D341Med (cell line): ENCODE data around the gene CRY1.
A peak's percentile ranks its signal among the peaks of the same experiment; 100 is the strongest.

Source experiments
- DNase-seq: peaks from one replicate; pipeline ENCODE4 v3.0.0; 2012; ENCODE audit warnings: low spot score

CRY1 gene

DNA sequence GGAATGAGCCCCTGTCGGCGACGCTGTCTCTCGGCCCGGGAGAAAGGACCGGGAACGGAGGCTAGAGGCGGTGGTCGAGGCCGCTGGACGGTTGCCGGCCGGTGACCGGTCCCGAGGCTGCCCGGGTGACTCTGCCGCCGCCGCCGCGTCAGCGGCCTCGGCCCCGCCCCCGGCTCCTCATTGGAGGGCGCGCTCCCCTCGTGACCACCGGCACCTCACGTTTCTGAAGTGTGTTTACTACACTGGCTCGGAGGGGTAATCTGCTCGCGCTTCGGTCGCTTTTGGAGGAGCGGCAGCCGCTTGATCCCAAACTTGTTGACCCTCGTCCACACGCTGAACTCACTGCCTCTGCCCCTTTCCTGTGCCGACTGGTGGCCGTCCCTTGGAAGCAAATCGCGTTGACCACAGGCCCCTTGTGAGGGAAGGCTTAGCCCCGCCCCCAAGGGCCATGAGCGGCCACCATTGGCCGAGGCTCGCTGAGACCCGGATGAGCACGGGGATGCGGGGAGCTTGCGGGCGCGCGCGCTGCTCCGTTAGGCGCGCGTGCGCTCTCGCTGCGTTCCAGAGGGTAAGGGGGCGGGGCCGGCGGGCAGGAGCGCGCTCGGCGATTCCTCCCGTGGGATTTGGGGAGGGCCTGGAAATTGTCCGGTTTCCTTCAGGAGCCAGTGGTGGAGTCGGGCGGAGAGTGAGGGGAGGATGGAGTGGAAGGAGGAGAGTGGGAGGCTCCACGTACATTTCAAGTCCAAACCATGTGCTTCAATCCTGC lies at the start of gene CRY1:
CRY1 (minus strand) TSS at position 133 of the 766 bp plus-strand sequence. CDS start 588 bp downstream, outside the sequence.
- DNase-seq, result peak; percentile 98

DNA sequence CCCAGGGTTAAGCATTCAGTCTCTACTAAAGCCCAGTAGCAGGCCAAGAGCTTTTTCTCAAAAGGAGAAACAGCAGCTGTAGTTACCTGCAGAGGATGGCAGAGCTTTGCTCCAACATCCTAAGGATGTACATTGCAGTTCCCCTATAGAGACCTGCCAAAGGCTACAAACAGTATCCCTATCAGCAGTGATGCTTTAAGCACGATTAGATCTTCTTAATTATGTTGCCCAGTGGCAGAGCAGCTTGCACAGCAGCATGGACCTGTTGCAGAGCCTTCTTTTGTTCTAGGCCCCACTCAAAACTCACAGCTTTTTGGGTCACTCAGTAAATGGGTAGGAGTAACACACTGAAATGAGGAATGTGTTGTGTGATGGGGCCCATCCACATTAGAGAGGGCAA lies 46.4 kb upstream of the CRY1 start:
- no peak for DNase-seq

DNA sequence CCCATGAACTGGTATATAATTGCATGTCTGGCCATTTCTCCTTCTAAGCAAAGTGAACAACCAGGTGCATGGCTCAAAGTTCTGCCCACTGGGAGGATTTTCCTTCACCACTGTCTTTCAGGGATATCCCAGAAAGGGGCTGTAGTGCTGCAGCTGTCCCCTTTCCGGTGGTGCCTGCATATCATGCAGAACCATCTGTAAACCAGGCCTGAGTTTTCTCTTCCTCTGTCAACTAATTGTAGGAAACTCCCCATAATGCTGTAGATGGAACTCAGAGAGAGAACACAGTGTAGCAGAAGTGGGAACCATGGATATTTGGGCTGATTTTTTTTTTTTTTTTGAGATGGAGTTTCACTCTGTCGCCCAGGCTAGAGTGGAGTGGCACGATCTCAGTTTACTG lies 45.6 kb upstream of the CRY1 start:
- DNase-seq, result no peak

DNA sequence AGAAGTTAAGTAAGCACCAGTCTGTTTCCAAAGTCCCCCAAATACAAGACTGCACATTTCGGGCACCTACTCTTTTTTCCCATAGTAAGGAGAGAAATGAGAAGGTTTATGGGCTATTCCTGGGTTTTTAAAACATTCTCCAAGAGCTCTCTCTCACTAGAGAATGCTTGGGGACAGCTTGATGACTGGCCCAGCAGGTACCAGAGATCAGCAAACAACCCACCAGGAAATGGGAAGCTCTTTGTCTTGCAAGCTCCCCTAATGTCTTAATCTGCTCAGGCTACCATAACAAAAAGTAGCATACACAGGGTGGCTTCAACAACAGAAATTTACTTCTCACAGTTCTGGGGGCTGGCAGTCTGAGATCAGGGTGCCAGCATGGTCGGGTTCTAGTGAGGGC lies 41.8 kb upstream of the CRY1 start:
- DNase-seq, result no peak

DNA sequence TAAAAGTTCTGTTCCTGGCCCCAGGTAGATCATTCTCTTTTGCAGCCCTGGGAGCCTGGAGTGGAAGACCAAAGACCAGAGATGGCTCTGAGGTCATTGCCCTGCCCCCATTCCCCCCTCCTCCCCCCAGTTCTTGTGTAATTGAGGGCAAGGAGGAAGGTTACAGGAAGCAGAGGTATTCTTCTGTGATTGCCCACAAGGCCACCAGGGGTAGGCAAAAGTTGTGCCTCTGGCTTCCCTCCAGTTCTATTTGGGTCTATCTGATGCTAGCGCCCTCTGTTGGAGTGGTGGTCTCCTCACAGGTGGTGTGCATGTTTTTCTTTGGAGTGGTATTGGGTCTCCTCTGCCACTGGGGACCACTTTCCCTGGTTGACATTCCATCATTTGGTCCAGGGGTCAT lies 41.2 kb upstream of the CRY1 start:
- DNase-seq, result peak; percentile 40

DNA sequence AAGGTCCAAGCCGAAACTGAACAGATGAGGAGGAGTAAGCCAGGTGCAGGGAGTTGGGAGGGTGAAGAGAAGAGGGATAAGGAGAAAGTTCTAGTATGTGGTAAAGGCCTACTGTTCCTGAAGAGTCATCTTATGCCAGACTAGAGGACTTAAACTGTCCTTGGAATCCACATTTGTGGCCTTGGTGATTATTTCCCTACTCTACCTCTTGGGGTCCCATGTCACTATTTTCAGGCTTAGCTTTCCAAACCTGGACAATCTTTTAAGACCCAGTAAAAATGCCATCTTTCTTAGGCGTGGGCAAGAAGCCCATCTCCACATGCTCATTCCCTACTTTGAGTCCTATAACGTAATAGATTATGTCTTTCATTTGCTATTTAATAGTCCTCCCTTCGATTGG lies 40.1 kb upstream of the CRY1 start:
- DNase-seq, result no peak

DNA sequence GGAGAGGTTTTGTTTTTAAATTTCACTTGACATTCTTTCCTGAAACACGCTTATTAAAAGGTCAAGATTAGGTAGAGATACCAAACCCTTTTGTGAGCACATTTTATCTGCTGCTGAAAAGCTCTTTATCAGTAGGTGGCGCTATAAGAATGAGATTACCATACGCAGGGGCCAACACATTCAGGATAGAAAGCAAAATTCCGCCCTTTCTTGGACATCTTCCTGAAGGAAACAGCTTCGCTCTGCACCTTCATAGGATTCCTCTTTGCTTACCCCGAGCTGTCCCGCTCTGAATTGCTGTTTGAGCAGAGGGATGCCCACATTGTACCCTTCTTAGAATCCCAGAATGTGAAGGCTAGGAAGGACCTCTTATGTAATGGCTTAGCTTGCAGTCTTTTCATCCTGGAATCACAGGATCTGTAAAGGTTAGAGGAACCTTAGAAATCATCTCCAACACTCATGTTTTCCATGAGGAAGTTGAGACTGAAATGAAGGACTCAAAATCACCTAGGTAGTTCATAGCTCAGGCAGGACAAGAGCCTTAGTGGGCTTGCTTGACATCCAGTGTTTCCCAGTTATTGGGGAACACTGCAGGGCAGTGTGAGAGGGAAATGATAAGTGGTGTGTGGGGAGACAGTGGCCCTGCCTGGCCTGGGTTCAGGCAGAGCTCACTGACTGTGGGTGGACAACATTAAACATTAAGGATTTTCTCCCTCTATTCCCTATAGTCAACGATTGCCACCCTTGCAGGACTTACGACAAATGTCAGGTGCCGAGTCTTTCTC lies 38.7 kb upstream of the CRY1 start:
- DNase-seq, result peak; percentile 70

DNA sequence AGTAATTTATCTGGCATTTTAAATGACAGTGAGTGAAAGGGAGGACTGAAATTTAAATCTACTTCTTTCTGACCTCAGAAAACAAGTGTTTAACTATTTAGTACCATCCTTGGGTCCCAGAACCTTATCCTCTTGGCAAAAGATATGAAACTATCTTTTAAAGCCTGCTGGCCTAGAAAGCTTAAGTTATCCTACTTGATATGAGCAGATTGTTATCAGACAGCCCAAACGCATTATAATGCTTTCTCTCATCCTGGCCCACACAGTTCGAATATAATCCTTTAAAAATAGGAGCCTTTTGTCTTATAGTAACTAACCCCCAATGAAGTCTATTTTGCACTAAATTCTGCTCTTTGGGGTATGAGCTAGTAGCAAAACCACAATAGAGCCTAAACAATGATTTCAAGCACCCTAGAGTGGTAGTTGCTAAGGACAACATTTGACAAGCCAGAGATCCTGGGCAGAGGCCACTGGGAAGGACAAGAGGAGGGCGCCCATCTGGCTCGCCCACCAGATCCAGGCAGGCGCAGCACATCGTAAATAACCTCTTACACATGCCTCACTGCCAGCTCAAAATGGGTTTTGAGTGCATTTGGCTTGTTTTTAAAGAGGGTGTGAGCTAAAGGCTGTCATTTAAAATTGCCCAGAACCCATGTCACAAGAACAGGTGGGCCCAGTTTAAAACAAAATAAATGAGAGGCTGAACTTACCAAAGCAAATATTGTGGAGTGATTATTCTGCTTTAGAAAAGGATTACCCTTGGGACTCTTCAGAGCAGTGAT lies 37.7 kb upstream of the CRY1 start:
- DNase-seq, result no peak

DNA sequence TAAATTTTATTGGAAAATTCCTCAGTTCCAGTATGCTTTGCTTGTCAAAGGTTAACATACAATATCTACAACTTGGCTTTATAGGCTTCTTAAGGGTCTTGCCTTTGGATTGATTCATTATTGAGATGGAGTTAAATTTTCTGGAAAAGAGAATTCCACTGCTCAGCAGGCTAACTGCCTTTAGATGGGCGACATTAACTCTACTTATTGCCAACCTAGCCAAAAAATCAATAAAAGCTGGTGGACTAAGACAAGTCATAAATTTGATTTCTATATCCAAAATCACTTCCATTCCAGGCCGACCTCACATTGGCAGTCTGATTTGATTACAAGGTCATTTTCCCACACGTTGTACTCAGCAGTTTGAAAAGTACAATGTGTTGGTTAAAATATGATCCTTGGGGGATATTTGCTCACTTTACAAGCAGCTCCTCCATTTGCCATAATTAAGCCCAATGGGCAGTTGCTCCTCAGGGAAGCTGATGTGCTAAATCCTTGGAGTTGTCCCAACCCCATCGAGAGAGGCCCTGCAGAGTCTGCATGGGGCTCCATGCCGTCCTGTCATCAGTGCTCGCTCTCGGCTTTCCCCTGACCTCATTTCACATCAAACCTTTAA lies 36.1 kb upstream of the CRY1 start:
- DNase-seq, result no peak

DNA sequence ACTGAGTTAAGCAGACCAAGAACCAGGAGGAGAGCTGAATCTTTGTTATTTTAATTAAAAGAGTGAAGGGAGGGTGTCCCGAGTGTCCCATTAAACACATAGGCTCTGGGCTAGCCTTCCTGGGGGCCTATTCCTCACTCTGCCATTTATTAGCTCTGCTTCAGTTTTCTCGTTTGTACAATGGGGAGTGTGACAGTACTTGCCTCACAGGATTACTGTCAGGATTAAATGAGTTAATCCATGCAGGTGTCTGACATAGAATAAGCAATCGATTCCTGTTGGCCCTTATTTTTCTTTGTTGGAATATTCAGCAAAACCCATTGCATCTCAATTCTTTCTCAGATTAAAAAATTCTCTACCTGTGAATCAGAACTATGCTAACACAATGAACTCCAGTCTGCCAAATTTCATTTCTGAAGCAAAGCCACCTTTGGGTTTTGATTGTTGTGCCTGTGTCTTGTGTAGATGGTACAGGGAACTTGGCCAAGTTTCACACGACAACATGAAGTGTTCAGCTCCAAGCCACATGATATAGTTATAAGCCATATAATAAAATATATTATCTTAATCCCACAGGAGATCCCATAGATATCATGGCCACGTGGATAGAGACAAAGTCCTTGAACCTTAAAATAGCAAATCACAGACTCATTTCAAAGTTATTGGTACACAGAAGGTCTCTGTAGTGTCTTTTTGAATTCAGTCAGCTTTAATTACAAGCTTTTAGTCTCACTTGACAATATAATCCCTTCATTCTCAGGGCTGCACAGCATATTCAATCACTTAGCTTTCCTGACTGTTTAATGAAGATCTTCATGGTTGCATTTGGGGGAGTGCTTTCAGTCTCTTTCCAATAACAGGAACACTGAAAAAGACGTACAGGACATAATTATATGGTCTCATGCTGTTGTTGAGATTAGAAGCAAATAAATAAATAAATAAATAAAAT lies 34.4 kb upstream of the CRY1 start:
- peak; percentile 34 for DNase-seq

DNA sequence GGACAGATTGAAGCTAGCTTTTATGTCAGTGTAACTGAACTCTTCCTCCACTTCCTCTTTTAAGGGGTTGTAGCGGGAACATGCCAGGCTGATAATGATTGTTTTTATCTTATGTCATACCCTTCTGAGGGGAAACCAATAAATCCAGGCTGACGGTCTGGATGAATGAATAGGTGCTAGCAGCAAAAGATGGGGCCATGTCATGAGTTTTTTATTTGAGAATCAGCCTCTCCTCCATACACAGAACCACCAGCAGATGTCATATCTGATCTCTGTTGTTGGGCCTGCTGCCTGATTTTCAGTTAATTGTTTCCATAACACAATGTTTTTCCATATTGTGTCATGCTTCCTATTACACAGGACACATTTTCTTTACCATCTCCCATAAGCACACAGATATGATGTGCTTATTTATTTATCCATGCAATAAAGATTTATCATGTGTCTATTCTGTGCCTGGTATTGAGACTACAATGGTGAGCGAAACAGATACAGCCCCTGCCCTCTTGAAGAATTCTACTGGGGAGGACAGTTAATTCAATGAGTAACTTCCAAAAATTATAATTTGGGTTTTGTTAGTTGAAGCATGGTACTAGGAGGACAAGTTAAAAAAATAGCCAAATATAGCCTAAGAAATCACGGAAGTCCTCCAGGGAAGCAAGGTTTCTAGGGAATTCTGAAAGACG lies 33.6 kb upstream of the CRY1 start:
- peak; percentile 41 for DNase-seq

DNA sequence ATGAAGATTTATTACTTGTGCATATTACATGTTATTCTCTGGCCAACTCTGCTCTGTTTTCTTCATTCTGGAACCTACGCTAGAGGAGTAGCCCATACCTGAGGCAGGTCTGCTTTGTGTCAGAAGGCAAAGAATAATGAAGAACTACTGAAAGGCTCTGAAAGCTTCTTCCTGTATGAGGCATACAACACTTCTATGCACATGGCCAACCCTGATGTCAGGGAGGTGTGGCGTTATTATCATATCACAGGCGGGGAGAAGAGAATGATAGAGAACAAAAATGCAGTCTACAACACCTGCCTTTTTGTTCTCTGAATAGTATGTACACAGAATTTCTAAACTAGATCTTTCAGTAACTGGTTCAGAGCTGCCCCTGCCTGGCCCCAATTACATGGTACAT lies 32.5 kb upstream of the CRY1 start:
- DNase-seq, result no peak

DNA sequence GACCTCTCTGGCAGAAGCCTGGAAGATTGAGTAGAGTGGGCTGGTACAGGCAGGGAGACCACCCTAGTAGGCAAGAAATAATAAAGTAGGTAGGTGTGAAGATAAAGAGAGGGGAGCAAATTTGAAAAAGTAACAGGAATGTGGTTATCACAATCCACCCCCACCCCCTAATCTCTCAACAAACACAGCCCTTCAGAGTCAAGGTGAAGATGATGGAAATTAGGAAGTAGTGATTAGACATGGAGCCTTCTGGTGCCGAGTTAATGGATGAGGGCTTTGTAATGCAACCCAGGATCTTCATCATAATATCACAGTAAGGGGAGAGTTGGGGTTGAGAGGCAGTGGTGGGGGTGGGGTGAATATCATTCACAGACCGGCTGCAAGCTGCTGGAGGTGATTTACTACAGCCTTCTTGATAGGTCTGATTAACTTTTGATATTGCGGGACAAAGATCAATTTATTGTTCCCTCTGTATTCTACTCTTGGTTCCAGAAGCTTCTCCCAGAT lies 29.2 kb upstream of the CRY1 start:
- DNase-seq, result no peak

DNA sequence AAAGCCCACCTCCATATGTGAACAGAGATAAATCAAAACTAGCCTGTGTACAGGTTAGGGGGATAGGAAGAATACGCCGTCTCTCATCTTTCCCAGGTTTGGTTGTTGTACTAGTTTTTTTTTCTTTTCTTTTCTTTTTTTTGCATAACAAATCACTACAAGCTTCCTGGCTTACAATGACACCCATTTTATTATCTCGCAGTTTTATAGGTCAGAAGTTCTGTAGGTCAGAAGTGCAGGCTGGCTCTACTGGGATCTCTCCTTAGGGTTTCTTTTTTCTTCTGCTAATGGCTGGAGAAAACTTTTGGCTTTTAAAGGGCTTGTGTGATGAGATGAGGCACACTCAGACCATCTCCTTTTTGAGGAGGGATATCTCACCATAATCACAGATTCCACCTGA lies 25.7 kb upstream of the CRY1 start:
- DNase-seq, result no peak

DNA sequence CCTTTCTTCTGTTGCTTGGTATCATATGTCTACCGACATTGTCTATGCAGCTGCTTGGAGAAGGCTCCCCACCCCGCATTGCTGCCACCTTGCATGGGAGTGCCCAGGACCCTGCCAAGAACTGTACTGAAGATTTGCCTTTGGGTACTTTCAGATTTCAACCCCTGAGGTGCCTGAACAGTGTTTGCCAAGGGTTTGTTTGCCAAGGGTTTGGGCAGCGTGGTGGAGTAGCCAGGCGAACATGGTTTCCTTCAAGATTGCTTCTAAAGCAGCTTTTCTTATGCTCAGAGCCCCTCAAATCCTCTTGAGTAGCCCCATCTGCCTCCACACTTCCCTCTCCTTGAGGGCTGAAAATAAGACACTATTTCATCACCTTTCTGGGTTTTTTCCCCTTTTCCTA lies 25.3 kb upstream of the CRY1 start:
- DNase-seq, result no peak

DNA sequence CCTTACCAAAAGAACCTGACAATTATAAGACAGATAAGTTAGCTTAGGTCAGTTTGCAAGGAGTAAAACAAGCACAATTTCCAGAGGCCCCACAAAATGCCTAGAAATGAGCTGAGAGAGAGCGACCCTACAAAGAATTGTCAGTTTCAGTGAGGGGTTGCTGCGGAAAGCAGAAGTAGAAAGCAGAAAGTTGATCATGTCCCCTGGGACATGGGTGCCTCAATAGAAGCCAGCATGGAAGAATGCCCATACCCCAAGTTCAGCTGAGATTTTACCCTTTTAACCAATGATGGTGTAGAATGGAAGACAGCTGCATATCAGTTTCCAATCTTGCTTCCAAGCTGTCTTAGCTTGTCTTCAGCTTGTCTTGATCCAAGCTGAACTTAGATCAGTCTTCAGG lies 21.8 kb upstream of the CRY1 start:
- DNase-seq, result no peak

DNA sequence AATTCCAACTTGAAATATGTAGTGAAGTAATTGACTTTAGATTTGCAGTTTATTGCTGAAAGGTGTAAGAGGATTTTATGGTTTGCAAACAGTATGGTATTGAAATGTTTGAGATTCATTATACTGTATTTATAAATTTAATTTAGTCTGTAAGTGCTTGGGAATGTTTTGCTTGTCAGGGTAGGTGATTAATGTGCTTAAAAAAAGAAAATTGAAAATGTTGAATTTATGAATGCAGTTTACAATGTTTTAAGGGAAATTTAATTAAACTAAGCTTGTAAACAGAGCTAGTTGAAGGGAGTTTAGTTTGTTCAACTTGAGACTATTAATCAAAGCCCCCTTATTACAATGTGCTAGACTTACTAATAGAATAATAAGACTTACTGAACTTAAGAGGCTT lies 18.0 kb upstream of the CRY1 start:
- DNase-seq, result no peak

DNA sequence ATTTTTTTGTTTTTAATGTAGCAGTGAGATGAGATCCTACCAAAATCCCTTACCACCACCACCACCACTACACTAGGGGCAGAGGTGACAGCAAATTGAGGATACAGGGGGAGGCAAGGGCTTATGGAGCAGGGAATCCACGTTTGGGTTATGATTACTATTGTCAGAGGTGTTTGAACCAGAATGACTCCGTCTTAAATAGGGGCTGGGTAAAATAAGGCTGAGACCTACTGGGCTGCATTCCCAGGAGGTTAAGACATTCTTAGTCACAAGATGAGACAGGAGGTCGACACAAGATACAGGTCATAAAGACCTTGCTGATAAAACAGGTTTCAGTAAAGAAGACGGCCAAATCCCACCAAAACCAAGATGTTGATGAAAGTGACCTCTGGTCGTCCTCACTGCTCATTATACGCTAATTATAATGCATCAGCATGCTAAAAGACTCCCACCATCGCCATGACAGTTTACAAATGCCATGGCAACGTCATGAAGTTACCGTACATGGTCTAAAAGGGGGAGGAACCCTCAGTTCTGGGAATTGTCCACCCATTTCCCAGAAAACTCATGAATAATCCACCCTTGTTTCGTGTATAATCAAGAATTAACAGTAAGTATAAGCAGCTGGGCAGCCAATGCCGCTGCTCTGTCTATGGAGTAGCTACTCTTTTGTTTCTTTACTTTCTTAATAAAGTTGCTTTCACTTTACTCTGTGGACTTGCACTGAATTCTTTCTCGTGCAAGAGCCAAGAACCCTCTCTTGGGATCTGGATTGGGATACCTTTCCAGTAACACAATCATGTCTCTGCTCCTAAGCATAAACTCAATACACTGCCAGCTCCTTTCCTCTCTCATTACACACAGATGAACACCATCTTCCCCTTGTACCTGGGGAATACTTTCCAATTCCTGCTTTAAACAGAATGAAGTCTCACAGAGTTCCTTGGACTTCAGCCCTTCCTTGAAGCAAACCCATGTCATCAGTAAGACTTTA lies 16.7 kb upstream of the CRY1 start:
- DNase-seq, result no peak

DNA sequence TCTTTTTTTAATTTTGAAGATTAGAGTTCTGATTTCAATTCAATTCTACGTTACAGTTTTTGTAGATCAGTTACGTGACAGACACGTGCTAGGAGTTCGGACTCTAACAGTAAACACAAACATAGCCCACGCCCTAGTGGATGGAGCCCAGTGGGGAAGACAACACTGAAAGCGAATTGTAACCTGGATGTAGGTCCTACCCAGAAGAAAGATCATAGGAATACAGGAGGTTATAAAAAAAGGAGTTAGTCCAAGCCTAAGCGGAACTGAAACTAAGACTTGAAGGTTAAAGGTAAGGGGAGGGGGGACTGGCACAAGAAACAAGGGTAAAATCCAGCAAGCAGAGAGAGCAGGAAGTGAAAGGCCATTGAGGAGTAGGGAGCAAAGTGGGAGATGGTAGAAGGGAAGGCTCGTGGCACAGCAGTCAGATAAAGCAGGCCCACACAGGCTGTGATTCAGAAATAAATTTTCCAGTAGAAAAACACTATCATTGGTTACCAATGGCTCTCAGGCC lies 15.7 kb upstream of the CRY1 start:
- no peak for DNase-seq
